ENCODE measurements around the gene MKS1. TPM values are rescaled to one million over a fixed set of nuclear protein-coding genes. Genes with fewer than 3 reads are reported as not detected.

MKS1 gene
- polyA plus RNA-seq, 2 of the 4 experiments (the other 2 are of a cell fraction), result 16.2 to 18.6 TPM

DNA sequence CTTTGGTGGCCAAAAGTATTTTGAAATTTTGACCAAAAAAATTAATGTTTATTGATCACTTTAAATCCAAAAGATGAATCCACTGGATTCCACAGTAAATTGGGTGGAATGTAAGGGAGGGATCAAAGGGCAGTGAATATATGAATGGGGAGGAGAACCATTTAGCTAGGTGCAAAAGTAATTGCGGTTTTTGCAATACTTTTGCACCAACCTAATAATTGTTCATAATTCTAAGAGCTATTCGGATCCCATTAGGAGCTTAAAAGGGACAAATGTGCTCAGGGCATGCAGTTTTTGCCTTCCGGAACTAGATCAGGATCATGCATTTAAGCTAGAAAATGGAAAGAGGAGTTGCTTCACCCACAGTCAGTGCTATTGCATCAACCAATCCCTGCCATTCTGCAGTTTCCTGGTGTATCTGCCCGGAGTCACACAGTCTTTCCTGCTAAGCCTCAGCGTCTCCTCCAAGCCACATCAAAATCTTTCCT is 19.1 kb upstream of the MKS1 start, which contains the start of gene LPO:
Gene LPO (plus strand): TSS at position 438 of the 488 bp plus-strand sequence. CDS start 4,396 bp downstream, outside the sequence.
- H3K4me2 ChIP-seq, result no peak within 1 kb of the TSS
- WGBS (ENCODE audit: missing lambda C conversion rate), result 36% methylated on average over 5 of the region's 5 CpGs
- no peak for TF ChIP-seq CBX2 (IDR thresholded peaks at IDR 0.05; ENCODE audit: borderline replicate concordance, low read depth)
- no peak for TF ChIP-seq CHD2 (IDR thresholded peaks at IDR 0.05; ENCODE audit: low read length, partially characterized antibody)
- no peak for TF ChIP-seq POLR2A (IDR thresholded peaks at IDR 0.05; ENCODE audit: low read length)
- TF ChIP-seq HOXB13 (CRISPR knock-in tag; IDR thresholded peaks at IDR 0.05; ENCODE audit: low read depth), result no peak
- TF ChIP-seq, protein P1, sequence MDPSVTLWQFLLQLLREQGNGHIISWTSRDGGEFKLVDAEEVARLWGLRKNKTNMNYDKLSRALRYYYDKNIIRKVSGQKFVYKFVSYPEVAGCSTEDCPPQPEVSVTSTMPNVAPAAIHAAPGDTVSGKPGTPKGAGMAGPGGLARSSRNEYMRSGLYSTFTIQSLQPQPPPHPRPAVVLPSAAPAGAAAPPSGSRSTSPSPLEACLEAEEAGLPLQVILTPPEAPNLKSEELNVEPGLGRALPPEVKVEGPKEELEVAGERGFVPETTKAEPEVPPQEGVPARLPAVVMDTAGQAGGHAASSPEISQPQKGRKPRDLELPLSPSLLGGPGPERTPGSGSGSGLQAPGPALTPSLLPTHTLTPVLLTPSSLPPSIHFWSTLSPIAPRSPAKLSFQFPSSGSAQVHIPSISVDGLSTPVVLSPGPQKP (IDR thresholded peaks at IDR 0.05; ENCODE audit: low read depth, low read length), result no peak
- TF ChIP-seq FOSB (CRISPR knock-in tag; IDR thresholded peaks at IDR 0.05), result no peak
- no peak for TF ChIP-seq JUN (IDR thresholded peaks at IDR 0.05)
- TF ChIP-seq ZNF302 (CRISPR knock-in tag; IDR thresholded peaks at IDR 0.05), result no peak
- TF ChIP-seq TFCP2L1 (CRISPR knock-in tag; IDR thresholded peaks at IDR 0.05), result no peak
- TF ChIP-seq MYC (IDR thresholded peaks at IDR 0.05; ENCODE audit: borderline replicate concordance, low read length), result no peak
- no peak for TF ChIP-seq FOSL2 (IDR thresholded peaks at IDR 0.05)
- no peak for TF ChIP-seq FOSL2 (CRISPR knock-in tag; IDR thresholded peaks at IDR 0.05)
- TF ChIP-seq KDM5A (IDR thresholded peaks at IDR 0.05), result no peak
- TF ChIP-seq, protein P2, sequence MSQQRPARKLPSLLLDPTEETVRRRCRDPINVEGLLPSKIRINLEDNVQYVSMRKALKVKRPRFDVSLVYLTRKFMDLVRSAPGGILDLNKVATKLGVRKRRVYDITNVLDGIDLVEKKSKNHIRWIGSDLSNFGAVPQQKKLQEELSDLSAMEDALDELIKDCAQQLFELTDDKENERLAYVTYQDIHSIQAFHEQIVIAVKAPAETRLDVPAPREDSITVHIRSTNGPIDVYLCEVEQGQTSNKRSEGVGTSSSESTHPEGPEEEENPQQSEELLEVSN (IDR thresholded peaks at IDR 0.05; ENCODE audit: borderline replicate concordance, low read depth), result no peak
- TF ChIP-seq, protein P3, sequence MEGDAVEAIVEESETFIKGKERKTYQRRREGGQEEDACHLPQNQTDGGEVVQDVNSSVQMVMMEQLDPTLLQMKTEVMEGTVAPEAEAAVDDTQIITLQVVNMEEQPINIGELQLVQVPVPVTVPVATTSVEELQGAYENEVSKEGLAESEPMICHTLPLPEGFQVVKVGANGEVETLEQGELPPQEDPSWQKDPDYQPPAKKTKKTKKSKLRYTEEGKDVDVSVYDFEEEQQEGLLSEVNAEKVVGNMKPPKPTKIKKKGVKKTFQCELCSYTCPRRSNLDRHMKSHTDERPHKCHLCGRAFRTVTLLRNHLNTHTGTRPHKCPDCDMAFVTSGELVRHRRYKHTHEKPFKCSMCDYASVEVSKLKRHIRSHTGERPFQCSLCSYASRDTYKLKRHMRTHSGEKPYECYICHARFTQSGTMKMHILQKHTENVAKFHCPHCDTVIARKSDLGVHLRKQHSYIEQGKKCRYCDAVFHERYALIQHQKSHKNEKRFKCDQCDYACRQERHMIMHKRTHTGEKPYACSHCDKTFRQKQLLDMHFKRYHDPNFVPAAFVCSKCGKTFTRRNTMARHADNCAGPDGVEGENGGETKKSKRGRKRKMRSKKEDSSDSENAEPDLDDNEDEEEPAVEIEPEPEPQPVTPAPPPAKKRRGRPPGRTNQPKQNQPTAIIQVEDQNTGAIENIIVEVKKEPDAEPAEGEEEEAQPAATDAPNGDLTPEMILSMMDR (IDR thresholded peaks at IDR 0.05), result no peak
- TF ChIP-seq MAFK (IDR thresholded peaks at IDR 0.05; ENCODE audit: partially characterized antibody), result no peak
- ChIA-PET POLR2A (no interaction called here), CTCF (interaction anchor here (0.6 to 5.7 kb wide), 8 partner anchors 10 to 79 kb away, joined by 3 to 68 read pairs (median 4); partner anchors contain the start of gene MKS1)
- no peaks in the 10 kb centered on the region for H3K9me3 ChIP-seq
- no peak within 1 kb of the TSS for H3K27ac ChIP-seq
- H3K4me1 ChIP-seq, result no peaks in the 10 kb centered on the region
- FAIRE-seq (no peak), ATAC-seq (no peak), DNase-seq (ENCODE audit: low read depth in 1 of 2, low spot score in 1 of 2) (no peak)
- no peak within 1 kb of the TSS for H3K4me3 ChIP-seq

DNA sequence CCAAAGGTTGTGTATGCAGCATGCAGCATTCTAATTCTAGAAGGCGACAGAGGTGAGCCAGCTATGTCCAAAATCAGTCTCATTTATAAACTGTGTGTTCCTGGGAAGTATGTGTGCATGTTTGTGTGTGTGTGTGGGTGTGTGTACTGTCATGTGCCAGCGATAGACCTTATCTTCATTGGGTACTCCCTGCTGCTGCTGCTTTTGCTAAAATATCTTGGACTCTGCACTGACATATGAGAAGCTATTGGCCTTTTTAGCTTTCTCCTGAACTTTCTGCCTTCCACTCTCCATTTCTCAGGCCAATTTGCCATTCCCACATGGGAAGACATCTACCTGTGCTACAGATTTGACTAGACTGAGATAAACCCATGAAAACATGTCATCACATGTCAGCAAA is 17.3 kb upstream of the MKS1 start:
- Histone ChIP-seq H3K4me3 (no peak overlapping the region), H3K27ac (no peak overlapping the region), H3K4me1 (no peaks in the 10 kb centered on the region), H3K4me2 (no peak overlapping the region), H3K9me3 (no peaks in the 10 kb centered on the region)
- TF ChIP-seq KDM1A (IDR thresholded peaks at IDR 0.05; ENCODE audit: low read depth) (no peak), ZC3H11A (IDR thresholded peaks at IDR 0.05) (no peak), HEYL (CRISPR knock-in tag; IDR thresholded peaks at IDR 0.05) (no peak), EHMT2 (IDR thresholded peaks at IDR 0.05; ENCODE audit: low read depth) (no peak), MAZ (IDR thresholded peaks at IDR 0.05; ENCODE audit: borderline replicate concordance, low read depth, low read length) (no peak), MAFK (IDR thresholded peaks at IDR 0.05; ENCODE audit: partially characterized antibody) (no peak), SREBF2 (IDR thresholded peaks at IDR 0.05) (no peak), HOXB5 (CRISPR knock-in tag; IDR thresholded peaks at IDR 0.05) (no peak), CEBPB (IDR thresholded peaks at IDR 0.05) (no peak), ZFP36 (IDR thresholded peaks at IDR 0.05; ENCODE audit: borderline replicate concordance, partially characterized antibody) (no peak), JUNB (IDR thresholded peaks at IDR 0.05) (no peak), JUN (IDR thresholded peaks at IDR 0.05) (no peak), ZSCAN20 (CRISPR knock-in tag; IDR thresholded peaks at IDR 0.05) (no peak), EHF (CRISPR knock-in tag; IDR thresholded peaks at IDR 0.05) (no peak), HOXA7 (CRISPR knock-in tag; IDR thresholded peaks at IDR 0.05) (no peak), NPAS2 (CRISPR knock-in tag; IDR thresholded peaks at IDR 0.05; ENCODE audit: borderline replicate concordance) (no peak), TP53 (CRISPR knock-in tag; IDR thresholded peaks at IDR 0.05) (no peak), RARB (CRISPR knock-in tag; IDR thresholded peaks at IDR 0.05) (no peak)
- TF ChIP-seq, protein P4, sequence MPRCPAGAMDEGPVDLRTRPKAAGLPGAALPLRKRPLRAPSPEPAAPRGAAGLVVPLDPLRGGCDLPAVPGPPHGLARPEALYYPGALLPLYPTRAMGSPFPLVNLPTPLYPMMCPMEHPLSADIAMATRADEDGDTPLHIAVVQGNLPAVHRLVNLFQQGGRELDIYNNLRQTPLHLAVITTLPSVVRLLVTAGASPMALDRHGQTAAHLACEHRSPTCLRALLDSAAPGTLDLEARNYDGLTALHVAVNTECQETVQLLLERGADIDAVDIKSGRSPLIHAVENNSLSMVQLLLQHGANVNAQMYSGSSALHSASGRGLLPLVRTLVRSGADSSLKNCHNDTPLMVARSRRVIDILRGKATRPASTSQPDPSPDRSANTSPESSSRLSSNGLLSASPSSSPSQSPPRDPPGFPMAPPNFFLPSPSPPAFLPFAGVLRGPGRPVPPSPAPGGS (IDR thresholded peaks at IDR 0.05), result no peak
- TF ChIP-seq, protein P5, sequence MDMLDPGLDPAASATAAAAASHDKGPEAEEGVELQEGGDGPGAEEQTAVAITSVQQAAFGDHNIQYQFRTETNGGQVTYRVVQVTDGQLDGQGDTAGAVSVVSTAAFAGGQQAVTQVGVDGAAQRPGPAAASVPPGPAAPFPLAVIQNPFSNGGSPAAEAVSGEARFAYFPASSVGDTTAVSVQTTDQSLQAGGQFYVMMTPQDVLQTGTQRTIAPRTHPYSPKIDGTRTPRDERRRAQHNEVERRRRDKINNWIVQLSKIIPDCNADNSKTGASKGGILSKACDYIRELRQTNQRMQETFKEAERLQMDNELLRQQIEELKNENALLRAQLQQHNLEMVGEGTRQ (IDR thresholded peaks at IDR 0.05), result no peak
- ATAC-seq (no peak), FAIRE-seq (no peak), DNase-seq (ENCODE audit: low read depth in 1 of 2, low spot score in 1 of 2) (no peak)
- ChIA-PET CTCF (interaction anchor here (0.6 to 5.7 kb wide), 11 partner anchors 8 to 418 kb away, joined by 3 to 68 read pairs (median 3); partner anchors contain the start of gene MKS1), POLR2A (interaction anchor here (0.6 to 1.4 kb wide), 3 partner anchors 17 to 395 kb away, joined by 3 to 4 read pairs (median 3); partner anchors contain the start of gene MKS1)
- WGBS (ENCODE audit: missing lambda C conversion rate), result 9% methylated on average over 2 of the region's 2 CpGs
